Activated T-helper 1 cell treated with Interleukin-2 at 50 U/mL for 16 hours (primary cell): ENCODE results near the gene ULK1.

Experiments
- DNase-seq: peaks from one replicate; pipeline ENCODE4 v3.0.0-alpha.2; 2020; ENCODE audit warnings: low read depth

ULK1 gene

DNA sequence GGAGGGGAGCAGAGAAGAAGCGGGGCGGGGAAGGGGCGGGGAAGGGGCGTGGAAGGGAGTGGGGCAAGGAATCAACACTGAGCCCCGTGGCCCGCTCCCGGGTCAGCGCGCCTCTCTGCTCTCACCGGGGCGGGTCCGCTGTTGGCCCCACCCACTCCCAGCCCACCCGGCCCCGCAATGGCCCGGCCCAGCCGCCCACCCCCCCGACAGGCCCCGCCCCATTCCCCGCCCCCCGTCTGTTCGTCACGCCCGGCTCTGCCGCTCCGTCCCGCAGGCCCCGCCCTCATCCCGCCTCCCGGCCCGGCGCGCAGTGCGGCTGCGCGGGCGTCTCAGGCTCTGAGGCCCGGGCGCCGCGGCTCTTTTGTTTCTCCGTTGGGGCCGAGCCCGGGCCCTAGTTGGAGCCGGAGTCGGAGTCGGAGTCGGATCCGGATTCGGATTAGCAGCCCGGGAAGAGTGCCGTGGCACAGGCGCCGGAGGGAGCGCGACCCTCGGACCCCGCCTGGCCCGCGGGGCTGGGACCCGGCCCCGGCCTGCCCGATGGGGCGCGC lies at the start of gene ULK1:
TSS of gene ULK1 (plus strand) at position 310 of the 548 bp plus-strand sequence. CDS start 380 bp downstream, outside the sequence.
- DNase-seq, result peak; percentile 91

DNA sequence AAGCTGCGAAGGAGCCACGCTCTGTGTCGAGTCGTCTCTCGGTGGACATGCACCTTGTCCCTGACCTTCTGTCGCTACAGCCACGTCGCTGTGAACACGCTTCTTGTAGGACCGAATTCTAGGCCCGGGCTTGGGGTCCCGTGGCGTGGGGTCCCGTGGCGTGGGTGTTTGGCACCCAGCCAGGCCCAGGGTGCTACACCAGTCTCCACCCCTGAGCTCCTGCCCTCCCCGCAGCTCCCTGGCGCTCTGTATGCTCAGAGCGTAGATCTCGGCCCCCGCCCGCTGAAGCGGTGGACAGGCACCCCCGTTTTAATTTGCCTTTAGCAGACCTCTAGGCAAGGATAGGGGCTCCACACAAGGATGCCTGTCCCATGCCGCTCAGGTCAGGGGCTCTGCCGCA lies 49.8 kb upstream of the ULK1 start:
- no peak for DNase-seq

DNA sequence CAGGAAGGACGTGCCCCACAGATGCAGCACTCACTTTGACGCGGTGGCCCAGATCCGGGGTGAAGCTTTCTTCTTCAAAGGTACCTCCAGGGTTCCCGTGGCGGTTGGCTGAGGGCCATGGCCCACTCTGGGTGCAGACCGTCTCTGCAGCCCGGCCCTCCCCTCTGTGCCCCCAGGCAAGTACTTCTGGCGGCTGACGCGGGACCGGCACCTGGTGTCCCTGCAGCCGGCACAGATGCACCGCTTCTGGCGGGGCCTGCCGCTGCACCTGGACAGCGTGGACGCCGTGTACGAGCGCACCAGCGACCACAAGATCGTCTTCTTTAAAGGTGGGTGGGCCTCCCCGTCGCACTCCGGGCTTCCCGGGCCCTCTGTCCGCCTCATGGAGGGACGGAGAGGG lies 49.3 kb upstream of the ULK1 start:
- DNase-seq, result no peak

DNA sequence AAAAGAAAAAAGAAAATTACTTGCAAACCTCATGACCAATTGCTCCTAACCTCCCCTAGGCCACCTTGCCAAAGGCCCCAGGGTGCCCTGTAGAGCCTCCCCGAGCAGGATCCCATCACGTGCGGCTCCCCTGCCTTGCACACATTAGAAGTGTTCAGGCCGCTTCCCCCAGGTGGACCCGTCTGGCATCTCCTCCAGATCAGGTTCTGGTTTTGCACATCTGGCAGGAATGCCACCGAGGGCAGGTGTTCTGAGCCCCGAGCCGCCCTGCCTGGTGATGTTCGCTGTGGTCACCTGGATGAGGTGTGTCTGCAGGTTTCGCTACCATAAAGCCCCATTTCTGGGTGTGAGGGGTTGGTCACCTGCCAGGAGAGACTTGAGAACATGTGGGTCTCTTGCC lies 47.0 kb upstream of the ULK1 start:
- DNase-seq, result no peak

DNA sequence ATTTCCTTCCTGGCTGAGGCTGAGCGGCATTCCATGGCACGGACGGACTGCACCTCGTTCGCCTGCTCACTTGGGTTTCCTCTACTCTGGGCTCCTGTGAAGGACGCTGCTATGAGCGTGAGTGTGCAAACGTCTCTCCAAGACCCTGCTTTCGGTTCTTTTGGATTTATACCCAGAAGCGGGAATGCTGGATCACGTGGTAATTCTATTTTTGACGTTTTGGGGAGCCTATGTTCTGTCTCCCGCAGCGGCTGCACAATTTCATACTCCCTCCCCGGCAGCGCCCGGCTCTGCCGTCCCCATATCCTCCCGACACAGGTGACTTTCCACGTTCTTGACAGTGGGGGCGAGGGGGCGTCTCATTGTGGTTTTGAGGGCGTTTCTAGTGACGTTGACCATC lies 45.7 kb upstream of the ULK1 start:
- DNase-seq, result no peak

DNA sequence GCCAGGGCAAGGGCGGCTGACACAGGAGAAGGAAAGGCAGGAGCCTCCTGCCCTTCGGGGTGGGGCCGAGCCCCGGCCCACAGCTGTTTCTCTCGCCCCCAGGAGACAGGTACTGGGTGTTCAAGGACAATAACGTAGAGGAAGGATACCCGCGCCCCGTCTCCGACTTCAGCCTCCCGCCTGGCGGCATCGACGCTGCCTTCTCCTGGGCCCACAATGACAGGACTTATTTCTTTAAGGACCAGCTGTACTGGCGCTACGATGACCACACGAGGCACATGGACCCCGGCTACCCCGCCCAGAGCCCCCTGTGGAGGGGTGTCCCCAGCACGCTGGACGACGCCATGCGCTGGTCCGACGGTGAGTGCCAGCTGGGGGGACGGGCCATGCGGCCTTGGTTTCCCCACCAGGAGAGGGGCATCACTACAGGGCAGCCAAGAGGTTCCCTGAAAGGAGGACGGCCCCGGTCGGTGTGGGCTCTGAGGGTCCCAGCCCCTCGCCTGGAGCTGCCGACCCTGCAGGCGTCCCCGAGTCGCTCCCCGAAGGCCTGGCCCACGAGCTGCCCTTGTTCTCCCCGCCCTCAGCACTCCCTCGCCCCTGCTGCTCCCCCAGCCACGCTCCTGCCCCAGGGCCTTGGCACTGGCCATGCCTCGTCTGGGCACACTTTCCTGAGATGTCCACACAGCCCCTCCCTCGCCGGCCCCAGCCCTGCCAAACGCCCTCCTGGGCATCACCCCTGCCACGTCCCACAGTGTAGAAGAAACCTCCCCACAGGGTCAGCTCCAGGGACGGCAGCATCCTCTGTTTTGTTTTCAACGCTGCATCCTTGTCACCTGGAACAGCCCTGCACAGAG lies 44.5 kb upstream of the ULK1 start:
- no peak for DNase-seq

DNA sequence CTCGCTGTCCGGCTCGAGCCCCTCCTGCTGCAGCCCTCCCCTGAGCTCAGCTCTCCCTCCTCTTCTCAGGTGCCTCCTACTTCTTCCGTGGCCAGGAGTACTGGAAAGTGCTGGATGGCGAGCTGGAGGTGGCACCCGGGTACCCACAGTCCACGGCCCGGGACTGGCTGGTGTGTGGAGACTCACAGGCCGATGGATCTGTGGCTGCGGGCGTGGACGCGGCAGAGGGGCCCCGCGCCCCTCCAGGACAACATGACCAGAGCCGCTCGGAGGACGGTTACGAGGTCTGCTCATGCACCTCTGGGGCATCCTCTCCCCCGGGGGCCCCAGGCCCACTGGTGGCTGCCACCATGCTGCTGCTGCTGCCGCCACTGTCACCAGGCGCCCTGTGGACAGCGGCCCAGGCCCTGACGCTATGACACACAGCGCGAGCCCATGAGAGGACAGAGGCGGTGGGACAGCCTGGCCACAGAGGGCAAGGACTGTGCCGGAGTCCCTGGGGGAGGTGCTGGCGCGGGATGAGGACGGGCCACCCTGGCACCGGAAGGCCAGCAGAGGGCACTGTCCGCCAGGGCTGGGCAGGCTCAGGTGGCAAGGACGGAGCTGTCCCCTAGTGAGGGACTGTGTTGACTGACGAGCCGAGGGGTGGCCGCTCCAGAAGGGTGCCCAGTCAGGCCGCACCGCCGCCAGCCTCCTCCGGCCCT lies 43.4 kb upstream of the ULK1 start:
- DNase-seq, result no peak

DNA sequence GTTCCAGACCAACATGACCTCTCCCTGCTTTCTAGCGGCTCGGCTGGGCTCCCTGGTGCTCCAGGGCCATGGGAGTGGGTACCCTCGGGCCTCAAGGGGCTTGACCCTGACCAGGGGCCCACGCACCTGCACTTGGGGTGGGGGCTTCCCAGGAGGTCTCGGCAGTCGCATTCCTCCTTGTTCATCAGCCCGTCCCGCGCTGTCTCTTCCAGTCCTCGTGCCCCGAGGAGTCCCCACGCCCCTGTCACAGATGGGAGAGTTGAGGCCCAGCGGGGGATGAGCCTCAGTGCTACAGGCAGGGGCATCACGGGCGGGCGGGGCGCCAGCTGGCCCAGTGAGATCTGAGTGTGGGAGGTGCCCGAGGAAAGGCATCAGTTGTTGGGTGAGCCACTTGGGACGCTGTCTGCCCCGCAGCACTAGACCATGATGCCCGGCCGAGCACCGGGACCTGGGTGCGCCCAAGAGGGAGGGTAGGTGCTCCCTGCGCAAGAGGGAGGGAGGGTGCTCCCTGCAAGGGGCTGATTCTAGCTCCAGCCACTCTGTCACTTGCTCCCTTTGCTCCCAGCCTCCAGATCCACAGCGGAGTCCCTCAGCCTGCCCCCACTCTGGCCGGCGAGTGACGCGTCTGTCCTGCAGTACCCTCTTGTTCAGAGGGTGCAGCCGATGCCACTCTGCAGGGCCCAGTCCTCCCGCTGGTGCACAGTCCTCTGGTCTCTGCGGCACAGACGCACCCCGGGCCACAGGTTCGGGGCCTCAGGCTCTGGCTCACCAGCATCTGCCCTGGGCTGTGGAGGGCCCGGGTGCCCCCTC lies 42.5 kb upstream of the ULK1 start:
- DNase-seq, result no peak

DNA sequence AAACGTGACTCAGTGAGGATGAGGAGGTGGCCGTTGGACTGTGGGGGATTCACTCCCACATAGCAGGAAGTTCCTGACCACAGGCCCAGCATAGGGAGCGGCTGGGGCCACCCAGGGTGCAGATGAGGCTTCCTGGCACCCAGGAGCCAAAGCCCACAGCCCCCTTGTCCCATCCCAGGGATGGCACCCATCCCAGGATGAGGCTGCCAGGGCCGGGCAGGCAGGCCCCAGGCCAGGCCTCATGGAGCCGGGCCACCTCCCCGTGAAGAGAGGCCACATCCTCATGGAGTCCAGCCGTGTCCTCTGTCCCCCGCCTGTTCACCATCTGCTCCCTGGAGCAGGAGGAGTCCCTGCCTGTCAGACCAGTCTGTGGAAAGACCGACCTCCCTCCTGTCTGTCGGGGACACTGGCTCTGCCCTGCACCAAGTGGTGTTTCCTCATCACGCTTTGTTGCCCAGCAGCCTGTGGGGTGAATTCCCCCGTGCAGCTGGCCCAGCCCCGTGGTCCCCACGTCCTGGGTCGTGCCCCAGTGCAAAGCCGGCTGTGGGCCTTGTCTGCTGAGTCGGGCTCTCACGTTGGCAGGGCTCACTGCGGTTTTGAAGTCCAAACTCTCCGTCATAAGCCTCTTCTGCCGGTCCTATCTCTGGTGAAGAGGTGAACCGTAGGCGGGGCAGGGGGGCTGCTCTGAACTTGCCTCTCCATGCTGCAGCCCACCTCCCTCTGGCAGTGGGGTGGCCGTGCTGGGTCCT lies 41.7 kb upstream of the ULK1 start:
- no peak for DNase-seq

DNA sequence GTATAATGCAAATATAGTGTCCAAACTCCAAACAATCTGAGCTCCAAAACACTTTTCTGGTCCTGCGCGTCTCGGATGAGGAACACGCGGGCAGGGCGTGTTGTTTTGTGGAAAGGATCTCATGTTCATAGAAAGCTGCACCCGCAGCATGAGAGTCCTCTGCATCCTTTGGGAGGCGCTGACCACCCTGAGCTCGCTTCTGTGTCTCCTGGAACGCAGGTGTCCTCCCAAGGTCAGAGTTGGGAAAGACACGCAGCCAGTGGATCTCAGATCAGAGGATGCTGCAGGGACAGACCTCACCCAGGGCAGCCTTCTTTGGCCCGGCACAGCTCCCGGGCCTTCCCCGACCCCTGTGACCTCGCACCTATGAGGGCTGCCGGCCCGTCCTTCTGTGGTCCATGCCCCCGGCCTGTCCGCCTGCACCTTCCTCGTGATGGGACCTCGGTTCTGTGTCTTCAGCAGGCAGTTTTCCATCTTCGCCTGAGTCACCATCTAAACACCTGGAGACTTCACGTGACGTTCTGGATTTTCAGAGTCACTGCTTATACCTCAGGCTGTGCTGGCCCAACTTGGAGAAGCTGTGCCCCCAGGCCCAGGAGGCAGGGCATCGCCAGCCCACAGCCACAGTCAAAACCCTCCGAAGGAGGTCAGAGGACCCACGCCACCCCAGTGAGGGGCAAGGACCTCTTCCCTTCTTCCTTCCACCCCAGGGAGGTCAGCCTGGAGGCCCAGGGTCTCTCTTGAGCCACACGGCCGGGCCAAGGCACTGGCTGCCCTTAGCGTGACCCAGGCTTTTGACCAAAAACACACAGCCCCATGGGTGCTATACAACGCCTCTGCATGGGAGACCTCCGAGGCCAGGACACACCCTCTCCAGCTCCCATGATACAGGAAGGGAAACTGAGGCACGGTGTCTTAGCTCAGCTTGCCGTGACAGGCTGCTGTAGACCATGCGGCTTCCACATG lies 40.3 kb upstream of the ULK1 start:
- no peak for DNase-seq

DNA sequence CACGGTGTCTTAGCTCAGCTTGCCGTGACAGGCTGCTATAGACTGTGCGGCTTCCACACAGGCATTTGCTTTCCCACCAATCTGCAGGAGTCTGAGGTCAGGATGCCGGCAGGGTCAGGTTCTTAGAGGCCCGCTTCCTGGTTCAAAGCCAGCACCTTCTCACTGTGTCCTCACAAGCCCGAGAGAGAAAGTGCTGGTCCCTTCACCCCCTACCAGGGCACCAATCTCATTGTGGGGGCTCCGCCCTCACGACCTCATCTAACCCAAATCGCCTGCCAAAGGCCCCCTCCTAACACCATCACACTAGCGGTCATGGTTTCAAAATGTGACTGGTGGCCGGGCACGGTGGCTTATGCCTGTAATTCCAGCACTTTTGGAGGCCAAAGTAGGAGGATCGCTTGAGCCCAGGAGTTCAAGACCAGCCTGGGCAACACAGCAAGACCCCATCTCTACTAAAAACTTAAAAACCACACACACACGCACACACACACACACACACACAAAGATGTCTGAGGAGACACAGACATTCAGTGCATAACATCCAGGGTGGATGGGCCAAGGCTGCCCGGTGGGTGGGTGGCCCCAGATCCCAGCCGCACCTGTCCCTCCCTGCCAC lies 39.5 kb upstream of the ULK1 start:
- no peak for DNase-seq

DNA sequence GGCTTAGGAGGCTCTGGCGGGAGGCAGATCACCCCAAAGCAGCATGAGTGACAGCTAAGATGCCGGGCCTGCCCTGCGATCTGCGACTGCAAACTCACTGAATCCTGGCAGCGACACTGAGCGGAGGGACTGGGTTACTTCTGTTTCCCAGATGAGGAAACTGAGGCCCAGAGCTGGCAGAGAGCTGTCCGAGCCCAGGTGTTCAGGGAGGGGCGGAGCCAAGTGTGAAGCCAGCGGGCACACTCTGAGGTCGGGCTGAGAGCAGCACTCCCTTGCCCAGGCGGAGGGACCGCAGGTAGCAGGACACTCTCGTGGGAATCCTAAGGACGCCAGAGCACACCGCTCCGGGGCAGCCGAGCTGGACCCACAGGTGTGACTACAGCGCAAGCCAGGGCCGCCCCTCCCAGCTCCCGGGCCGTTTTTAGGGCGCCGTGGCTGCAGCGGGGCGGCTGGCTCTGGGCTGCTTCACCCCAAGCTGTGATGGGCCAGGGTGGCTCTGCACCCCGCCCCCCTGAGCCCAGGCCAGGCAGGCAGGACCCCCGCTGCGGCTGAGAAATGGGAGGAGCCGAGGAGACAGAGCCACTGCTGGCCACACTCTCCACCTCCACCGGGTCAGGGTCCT lies 38.8 kb upstream of the ULK1 start:
- no peak for DNase-seq

DNA sequence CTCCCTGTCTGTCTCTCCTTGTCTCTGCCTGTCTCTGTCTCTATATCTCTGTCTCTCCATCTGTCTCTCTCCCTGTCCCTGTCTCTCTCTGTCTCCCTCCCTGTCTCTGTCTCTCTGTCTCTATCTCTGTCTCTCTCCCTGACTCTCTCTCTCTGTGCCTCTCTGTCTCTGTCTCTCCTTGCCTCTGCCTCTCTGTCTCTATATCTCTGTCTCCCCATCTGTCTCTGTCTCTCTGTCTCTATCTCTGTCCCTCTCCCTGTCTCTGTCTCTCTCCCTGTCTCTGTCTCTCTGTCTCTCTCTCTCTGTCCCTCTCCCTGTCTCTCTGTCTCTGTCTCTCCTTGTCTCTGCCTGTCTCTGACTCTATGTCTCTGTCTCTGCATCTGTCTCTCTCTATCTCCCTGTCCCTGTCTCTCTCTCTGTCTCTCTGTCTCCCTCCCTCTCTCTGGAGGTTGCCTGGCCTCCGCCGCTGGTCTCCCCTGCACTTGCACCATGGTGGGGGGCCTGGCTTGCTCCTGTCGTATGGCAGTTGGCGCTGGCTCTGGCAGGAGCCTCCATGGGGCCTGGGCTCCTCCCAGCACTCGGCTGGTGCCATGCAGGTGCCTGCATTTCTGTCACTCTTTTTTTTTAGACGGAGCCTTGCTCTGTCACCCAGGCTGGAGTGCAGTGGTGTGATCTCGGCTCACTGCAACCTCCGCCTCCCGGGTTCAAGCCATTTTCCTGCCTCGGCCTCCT lies 37.9 kb upstream of the ULK1 start:
- DNase-seq, result no peak

DNA sequence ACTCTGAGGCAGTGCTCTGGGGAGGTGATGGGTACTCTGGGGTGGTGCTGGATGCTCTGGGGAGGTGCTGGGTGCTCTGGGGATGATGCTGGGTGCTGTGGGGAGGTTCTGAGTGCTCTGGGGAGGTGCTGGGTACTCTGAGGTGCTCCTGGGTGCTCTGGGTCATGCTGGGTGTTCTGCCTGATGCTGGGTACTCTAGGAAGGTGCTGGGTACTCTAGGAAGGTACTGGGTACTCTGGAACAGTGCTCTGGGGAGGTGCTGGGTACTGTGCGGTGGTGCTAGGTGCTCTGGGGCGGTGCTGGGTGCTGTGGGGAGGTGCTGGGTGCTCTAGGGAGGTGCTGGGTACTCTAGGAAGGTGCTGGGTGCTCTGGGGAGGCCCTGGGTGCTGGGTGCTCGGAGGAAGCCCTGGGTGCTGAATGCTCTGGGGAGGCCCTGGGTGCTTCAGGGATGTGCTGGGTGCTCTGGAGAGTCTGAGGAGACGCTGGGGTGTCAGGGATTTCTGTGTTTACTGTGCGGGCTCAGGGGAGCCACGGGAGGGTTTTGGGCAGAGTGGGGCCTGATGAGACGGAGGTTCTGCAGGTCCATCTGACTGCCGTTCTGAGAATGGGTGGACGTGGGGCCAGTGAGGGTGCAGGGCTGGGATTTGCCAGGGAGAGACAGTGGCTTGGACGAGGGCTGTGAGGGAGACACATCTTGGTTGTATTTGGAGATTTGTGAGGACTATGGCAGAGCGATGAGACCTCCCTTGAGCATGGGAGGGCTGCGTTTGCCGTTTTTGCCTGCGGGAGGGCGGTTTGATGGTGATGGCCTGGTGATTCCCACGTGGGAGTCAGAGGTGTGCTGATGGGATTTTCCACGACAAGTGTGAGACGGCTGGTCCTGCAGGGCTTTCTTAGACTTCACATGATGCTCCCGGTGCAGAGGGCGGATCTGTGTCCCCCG lies 36.2 kb upstream of the ULK1 start:
- no peak for DNase-seq

DNA sequence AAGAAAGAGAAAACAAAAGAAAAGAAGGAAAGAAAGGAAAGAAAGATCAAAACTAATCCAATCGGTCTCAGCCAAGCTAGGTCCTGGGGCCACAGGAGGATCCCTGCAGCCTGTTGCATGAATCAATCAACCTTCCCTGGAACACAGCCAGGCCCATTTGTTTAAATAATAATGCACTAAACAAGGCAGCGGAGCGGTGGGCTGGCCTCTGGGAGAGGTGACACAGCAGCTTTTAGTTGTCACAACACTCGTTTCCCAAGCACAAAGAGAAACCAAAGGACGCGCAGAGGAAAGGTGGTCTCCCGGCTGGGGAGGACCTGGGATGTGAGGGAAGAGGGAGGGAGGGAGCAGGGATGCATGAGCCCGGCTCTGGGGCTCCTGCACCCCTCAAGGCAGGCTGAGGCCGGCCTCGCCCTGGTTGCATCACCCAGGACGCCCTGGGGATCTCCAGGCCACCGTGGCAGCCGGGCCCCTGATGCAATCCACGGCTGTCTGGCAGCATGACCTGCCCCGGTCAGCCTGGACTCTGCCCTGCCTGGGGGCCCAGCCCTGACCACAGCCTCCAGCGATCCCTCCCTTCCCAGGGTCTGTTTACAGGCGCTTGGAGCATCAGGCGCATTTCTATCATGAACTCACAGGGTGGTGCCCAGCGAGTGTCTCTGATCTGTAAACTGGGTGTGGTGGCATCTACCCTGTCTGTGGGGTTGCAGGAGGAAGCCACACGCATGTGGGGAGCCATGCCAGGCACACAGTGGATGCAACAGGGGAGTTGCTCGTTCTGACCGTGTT lies 33.8 kb upstream of the ULK1 start:
- DNase-seq, result no peak

DNA sequence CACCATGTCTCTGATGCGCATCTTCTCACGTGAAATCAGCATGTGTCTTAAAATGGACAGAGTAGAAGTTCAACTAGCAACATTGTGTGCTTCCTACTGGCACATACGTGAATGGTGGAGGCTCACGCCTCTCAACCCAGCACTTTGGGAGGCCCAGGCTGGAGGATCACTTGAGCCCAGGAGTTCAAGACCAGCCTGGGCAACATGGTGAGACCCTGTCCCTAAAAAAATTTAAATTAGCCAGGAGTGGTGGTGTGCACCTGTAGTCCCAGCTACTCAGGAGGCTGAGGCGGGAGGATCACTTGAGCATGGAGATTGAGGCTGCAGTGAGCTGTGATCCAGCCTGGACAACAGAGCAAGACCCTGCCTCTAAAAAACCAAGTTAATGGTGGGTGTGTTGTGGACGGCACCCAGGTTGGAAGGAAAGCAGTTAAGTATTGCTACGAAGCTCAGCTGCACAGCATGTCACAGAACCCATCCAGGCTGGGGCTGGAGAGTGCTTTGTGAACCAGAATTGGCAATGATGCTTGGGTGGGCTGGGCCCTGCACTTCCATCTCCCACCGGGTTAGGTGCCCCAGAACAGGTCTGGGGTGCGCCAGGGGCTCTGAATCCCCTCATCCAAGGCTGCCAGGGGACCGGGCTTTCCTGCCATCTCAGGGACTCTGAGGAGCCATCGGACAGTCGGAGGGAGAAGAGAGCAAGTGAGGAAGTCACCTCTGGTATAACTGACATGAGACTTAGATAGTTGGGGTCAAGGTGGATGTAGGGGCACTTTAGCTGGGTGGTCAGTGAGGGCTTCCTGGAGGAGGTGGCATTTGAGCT lies 33.0 kb upstream of the ULK1 start:
- DNase-seq, result no peak
